Keratinocyte (primary cell): ENCODE data around the gene SLK. TPM values are rescaled to one million over a fixed set of nuclear protein-coding genes. Genes with fewer than 3 reads are reported as not detected.

ENCODE experiments used
- DNase-seq: peaks from one replicate; pipeline ENCODE4 v3.0.0-alpha.2; 2011; ENCODE audit warnings: low read depth, missing footprints, low spot score
- FAIRE-seq: peaks from 2 replicates; lab custom pipeline; 2011; peaks lifted over from hg19 to GRCh38; lab: Jason Lieb, UNC
- H2AFZ ChIP-seq: 2 replicates; pipeline ENCODE4 v1.6.0; 2012; ENCODE audit warnings: low read length, control low read depth, inconsistent platforms; ENCODE audit not compliant: control insufficient read depth
- H3K27ac ChIP-seq: 2 replicates; pipeline ENCODE4 v1.5.1; 2011; ENCODE audit warnings: low read length; ENCODE audit not compliant: control insufficient read depth, insufficient read depth
- H3K27me3 ChIP-seq: 3 replicates; pipeline ENCODE4 v1.6.0; 2011; ENCODE audit warnings: low read length; ENCODE audit not compliant: control insufficient read depth, insufficient read depth; ENCODE audit errors: extremely low read depth
- H3K36me3 ChIP-seq, 2 experiments: 2 replicates in 1 of 2; 3 replicates in 1 of 2; pipeline ENCODE4 v1.5.1; 2011; ENCODE audit warnings: low read length in 2 of 2, mild to moderate bottlenecking in 1 of 2; ENCODE audit not compliant: control insufficient read depth in 2 of 2, insufficient read depth in 2 of 2; ENCODE audit errors: extremely low read depth in 1 of 2
- H3K4me1 ChIP-seq: 3 replicates; pipeline ENCODE4 v1.5.1; 2011; ENCODE audit warnings: low read length; ENCODE audit not compliant: control insufficient read depth, insufficient read depth; ENCODE audit errors: extremely low read depth
- H3K4me2 ChIP-seq: 3 replicates; pipeline ENCODE4 v1.6.0; 2011; ENCODE audit warnings: low read depth, low read length; ENCODE audit not compliant: control insufficient read depth, insufficient read depth; ENCODE audit errors: extremely low read depth
- H3K4me3 ChIP-seq, 3 experiments: fragments of 200-600 bp in 1 of 3; sonication (generic) in 1 of 3; 2 replicates in 2 of 3; 3 replicates in 1 of 3; pipeline ENCODE4 v1.5.1; 2011 to 2016; ENCODE audit warnings: low read length in 3 of 3, mild to moderate bottlenecking in 3 of 3, control low read depth in 2 of 3, inconsistent platforms in 1 of 3, low read depth in 1 of 3, mixed read lengths in 1 of 3, mixed run types in 1 of 3, moderate library complexity in 1 of 3; ENCODE audit not compliant: control insufficient read depth in 2 of 3, insufficient read depth in 2 of 3; ENCODE audit errors: extremely low read depth in 1 of 3
- H3K79me2 ChIP-seq: 2 replicates; pipeline ENCODE4 v1.6.0; 2012; ENCODE audit warnings: low read length; ENCODE audit not compliant: control insufficient read depth, insufficient read depth
- H3K9ac ChIP-seq: 3 replicates; pipeline ENCODE4 v1.6.0; 2011; ENCODE audit warnings: low read length; ENCODE audit not compliant: control insufficient read depth, insufficient read depth; ENCODE audit errors: extremely low read depth
- H3K9me1 ChIP-seq: 3 replicates; pipeline ENCODE4 v1.6.0; 2011; ENCODE audit warnings: low read length; ENCODE audit not compliant: control insufficient read depth, insufficient read depth; ENCODE audit errors: extremely low read depth
- H3K9me3 ChIP-seq: 2 replicates; pipeline ENCODE4 v1.5.1; 2012; ENCODE audit warnings: low read depth, low read length; ENCODE audit not compliant: control insufficient read depth
- H4K20me1 ChIP-seq: 3 replicates; pipeline ENCODE4 v1.6.0; 2011; ENCODE audit warnings: low read length; ENCODE audit not compliant: control insufficient read depth, insufficient read depth; ENCODE audit errors: extremely low read depth
- EZH2 ChIP-seq: IDR thresholded peaks from one replicate; pipeline ENCODE4 v1.6.1; 2012; ENCODE audit warnings: inconsistent platforms, mild to moderate bottlenecking, low read length, moderate library complexity
- dilution Hi-C: fragments of 300-500 bp; cut with MboI; formaldehyde crosslinking; loops from one replicate; pipeline ENCODE4 v1.7.0; 2020; ENCODE audit warnings: low sequenced_read_pairs; ENCODE audit not compliant: extremely low pct_ligation_motif_present
- polyA plus RNA-seq, 5 experiments: library from polyadenylated mRNA; depleted of rRNA in 3 of 5; stranded (reverse) in 3 of 5; stranded (forward) in 1 of 5; unstranded in 1 of 5; fragments of >200 nt; gene quantifications; 1 replicate in 1 of 5; 2 replicates in 3 of 5; 3 replicates in 1 of 5; pipeline versions ENCODE4 v1.2.1 to v1.2.3, GENCODE V29; 2011 to 2012; ENCODE audit warnings: missing spikeins in 2 of 5, low read depth in 1 of 5, low replicate concordance in 1 of 5
- TF ChIP-seq, protein P1 (sequence below), 3 experiments: IDR thresholded peaks in 1 of 3; conservative IDR thresholded peaks in 1 of 3; optimal IDR thresholded peaks in 1 of 3; 2 replicates in 2 of 3; 3 replicates in 1 of 3; pipeline versions ENCODE3 to v1.5.1; 2011; ENCODE audit warnings: low read length in 3 of 3, mild to moderate bottlenecking in 3 of 3, moderate library complexity in 2 of 3, control low read depth in 1 of 3, inconsistent platforms in 1 of 3; ENCODE audit not compliant: insufficient read depth in 2 of 3; ENCODE audit errors: extremely low read depth in 1 of 3

SLK gene
- polyA plus RNA-seq, 1 donor (not counting 4 experiments of a cell fraction or from before 2014, with no cell fraction given): 36.7 TPM

DNA sequence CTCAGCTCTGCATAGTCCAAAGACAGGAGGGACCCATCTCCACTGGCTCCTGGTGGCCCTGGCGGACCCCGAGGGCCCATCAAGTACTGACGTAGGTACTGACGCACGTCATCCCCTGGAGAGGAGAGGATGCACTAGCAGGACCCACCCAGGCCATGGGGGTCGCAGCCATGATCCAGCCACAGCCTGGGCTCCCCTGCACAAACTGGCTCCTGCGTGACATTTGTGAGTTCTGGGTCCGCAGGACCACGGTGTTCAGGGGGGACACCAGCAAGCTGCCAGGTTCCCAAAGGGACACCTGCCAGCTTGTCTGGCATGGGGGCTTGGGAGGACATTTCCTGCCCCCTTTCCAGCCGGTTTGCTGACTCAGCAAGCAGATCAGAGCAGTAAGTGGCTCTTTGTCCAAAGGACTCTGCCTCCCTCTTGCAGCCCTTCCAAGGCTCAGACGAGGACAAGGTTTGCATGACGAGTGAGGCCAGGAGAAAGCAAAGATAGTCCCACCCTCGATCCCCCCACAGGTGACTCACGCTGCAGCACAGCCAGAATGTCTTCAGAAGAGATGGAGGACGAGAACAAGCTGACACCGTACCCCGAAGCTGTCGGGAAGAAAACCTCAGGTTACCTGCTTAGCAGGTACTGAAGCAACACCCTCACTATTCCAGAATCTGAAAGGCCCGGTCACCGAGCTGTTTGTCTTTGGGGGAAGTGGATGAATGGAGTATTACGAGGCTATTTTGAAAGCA is 69.7 kb downstream of the SLK start:
- H3K4me1 ChIP-seq: no peaks in the 10 kb centered on the region
- H4K20me1 ChIP-seq: peaks cover 3% of the 10 kb centered on the region
- H3K9me3 ChIP-seq: no peaks in the 10 kb centered on the region
- H3K27ac ChIP-seq: no peak overlapping the region
- no peak overlapping the region for H2AFZ ChIP-seq
- DNase-seq (no peak), FAIRE-seq (no peak)
- H3K27me3 ChIP-seq: no peaks in the 10 kb centered on the region
- H3K9me1 ChIP-seq: no peaks in the 10 kb centered on the region
- TF ChIP-seq, protein P1, sequence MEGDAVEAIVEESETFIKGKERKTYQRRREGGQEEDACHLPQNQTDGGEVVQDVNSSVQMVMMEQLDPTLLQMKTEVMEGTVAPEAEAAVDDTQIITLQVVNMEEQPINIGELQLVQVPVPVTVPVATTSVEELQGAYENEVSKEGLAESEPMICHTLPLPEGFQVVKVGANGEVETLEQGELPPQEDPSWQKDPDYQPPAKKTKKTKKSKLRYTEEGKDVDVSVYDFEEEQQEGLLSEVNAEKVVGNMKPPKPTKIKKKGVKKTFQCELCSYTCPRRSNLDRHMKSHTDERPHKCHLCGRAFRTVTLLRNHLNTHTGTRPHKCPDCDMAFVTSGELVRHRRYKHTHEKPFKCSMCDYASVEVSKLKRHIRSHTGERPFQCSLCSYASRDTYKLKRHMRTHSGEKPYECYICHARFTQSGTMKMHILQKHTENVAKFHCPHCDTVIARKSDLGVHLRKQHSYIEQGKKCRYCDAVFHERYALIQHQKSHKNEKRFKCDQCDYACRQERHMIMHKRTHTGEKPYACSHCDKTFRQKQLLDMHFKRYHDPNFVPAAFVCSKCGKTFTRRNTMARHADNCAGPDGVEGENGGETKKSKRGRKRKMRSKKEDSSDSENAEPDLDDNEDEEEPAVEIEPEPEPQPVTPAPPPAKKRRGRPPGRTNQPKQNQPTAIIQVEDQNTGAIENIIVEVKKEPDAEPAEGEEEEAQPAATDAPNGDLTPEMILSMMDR (optimal IDR thresholded peaks at IDR 0.05 in 1 of 3, IDR thresholded peaks at IDR 0.05 in 1 of 3, conservative IDR thresholded peaks at IDR 0.05 in 1 of 3; ENCODE audit: extremely low read depth in 1 of 3, insufficient read depth in 2 of 3, low read length in 3 of 3): no peak
- TF ChIP-seq EZH2: no peak
- peaks cover 1% of the 10 kb centered on the region for H3K79me2 ChIP-seq
- no peak overlapping the region for H3K4me2 ChIP-seq
- no peak overlapping the region for H3K9ac ChIP-seq
- peaks cover 81 to 91% of the 10 kb centered on the region in 2 experiments for H3K36me3 ChIP-seq
- dilution Hi-C loops: no loop called here
- no peak overlapping the region for H3K4me3 ChIP-seq

DNA sequence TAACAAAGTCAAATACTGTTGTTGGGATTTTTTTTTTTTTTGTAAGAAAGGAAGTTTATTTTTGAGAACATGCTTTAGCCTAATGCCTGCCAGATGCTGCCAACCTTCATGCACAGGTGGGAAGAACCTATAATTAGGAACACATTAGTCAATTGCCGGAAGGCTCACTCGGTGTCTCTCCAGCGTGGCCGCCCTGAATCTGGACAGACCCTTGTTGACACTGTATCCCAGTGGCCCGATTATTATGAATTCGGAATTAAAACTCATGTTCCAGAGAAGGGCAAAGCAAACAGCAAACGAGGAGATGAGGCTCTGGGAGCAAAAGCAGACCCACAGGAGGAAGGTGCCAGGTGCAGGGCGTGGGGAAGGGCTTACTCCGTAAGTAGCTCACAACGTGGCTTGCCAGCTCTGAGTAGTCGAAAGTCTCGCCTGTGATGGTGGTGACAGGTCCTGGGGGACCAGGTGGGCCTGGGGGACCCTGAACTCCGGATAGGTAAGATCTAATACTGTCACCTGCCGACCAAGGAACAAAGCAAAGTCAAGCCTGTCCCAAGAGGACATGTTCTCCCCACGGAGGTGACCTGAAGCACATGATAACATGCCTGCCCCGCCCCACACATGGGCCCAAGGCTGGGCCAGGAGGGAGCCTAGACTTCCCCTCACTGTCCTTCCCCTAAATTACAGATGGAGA is 70.5 kb downstream of the SLK start:
- Histone ChIP-seq H3K27ac (no peak overlapping the region), H3K4me2 (no peak overlapping the region), H2AFZ (no peak overlapping the region), H3K36me3 (peaks cover 81 to 90% of the 10 kb centered on the region in 2 experiments), H4K20me1 (peaks cover 3% of the 10 kb centered on the region), H3K4me1 (no peaks in the 10 kb centered on the region), H3K27me3 (no peaks in the 10 kb centered on the region), H3K4me3 (no peak overlapping the region), H3K9me1 (no peaks in the 10 kb centered on the region), H3K9me3 (no peaks in the 10 kb centered on the region), H3K9ac (no peak overlapping the region), H3K79me2 (peaks cover 1% of the 10 kb centered on the region)
- dilution Hi-C loops: no loop called here
- FAIRE-seq: no peak
- TF ChIP-seq, protein P1 (optimal IDR thresholded peaks at IDR 0.05 in 1 of 3, IDR thresholded peaks at IDR 0.05 in 1 of 3, conservative IDR thresholded peaks at IDR 0.05 in 1 of 3; ENCODE audit: extremely low read depth in 1 of 3, insufficient read depth in 2 of 3, low read length in 3 of 3): no peak
- no peak for TF ChIP-seq EZH2
- no peak for DNase-seq
